Adrenal gland (tissue), 12 donors: ENCODE measurements around the gene KCNMB2. TPM values are rescaled to one million over a fixed set of nuclear protein-coding genes. Genes with fewer than 3 reads are reported as not detected.

ENCODE experiments used
- DNase-seq, 7 donors: peaks; one replicate each; pipeline ENCODE4 v3.0.0-alpha.2; 2019 to 2020
- H3K27ac ChIP-seq, 5 donors: fragments of 200-600 bp; sonication (generic) in 4 of 5; 1 replicate in 3 of 5; 2 replicates in 2 of 5; pipeline versions ENCODE4 v1.5.1 to v1.8.0; 2016 to 2020; ENCODE audit warnings: mild to moderate bottlenecking in 1 of 5
- H3K27me3 ChIP-seq: fragments of 200-600 bp; 2 replicates; pipeline ENCODE4 v1.8.0; 2021
- H3K36me3 ChIP-seq, 2 donors: fragments of 200-600 bp; replicated peaks in 1 of 2; 1 replicate in 1 of 2; 2 replicates in 1 of 2; pipeline versions ENCODE4 v1.5.1 to v1.8.0; 2018 to 2022
- H3K4me1 ChIP-seq, 2 donors: fragments of 200-600 bp; replicated peaks in 1 of 2; 1 replicate in 1 of 2; 2 replicates in 1 of 2; pipeline versions ENCODE4 v1.5.1 to v1.8.0; 2018 to 2021
- H3K4me3 ChIP-seq, 4 donors: fragments of 200-600 bp; sonication (generic) in 3 of 4; one replicate each; pipeline ENCODE4 v1.5.1; 2016 to 2018
- H3K9me3 ChIP-seq, 3 donors: fragments of 200-600 bp; sonication (generic) in 1 of 3; replicated peaks in 1 of 3; 1 replicate in 2 of 3; 2 replicates in 1 of 3; pipeline versions ENCODE4 v1.5.1 to v1.8.0; 2016 to 2021
- CTCF ChIP-seq, 6 experiments: fragments of 450-650 bp in 4 of 6; fragments of 200-600 bp in 2 of 6; sonication (generic) in 1 of 6; IDR thresholded peaks; 1 replicate in 5 of 6; 2 replicates in 1 of 6; pipeline versions ENCODE4 v1.5.1 to v1.8.0; 2016 to 2021; ENCODE audit warnings: antibody characterized with exemption in 6 of 6, mild to moderate bottlenecking in 2 of 6, moderate library complexity in 1 of 6
- POLR2A ChIP-seq, 2 donors: fragments of 450-650 bp; IDR thresholded peaks; one replicate each; pipeline ENCODE4 v1.6.1; 2017; ENCODE audit warnings: antibody characterized with exemption in 2 of 2, mild to moderate bottlenecking in 2 of 2, moderate library complexity in 1 of 2
- WGBS, 4 donors: extraction: QIAGEN DNeasy Blood & Tissue Kit in 2 of 4; methylation state at CpG; one replicate each; pipeline versions ENCODE4 v1.1.5 to v1.1.7; 2013 to 2017; 5-methylcytosine and 5-hydroxymethylcytosine counted together
- intact Hi-C, 2 donors: fragments of 100-400 bp; cut with DNase I; formaldehyde crosslinking; loops; one replicate each; pipeline versions ENCODE4 v1.14.1 to v1.15.0; 2022 to 2023
- polyA plus RNA-seq, 3 donors: library from polyadenylated mRNA; stranded (reverse); fragments of 200-250 nt in 2 of 3; fragments of 350-450 nt in 1 of 3; fragmentation: Illumina TruSeq in 1 of 3; extraction: RNeasy Lipid Tissue Mini Kit (QIAGEN cat#74804) in 1 of 3; gene quantifications; one replicate each; pipeline ENCODE4 v1.2.3, GENCODE V29; 2013 to 2014
- total RNA-seq, 9 donors: library from RNA; depleted of rRNA in 4 of 9; stranded (reverse); fragments of >200 nt in 4 of 9; fragments of 120-200 nt in 1 of 9; fragmentation: NEBNext Ultra II Directional in 1 of 9; extraction: Animal tissue kit (Norgen Biotek cat#: 25700) in 1 of 9; gene quantifications; one replicate each; pipeline versions ENCODE4 v1.1.0 to v1.2.4, GENCODE V29; 2013 to 2023
- donor health status: healthy with polysubstance abuse.
- donor health status: Bipolar disorder and iron deficiency.
- donor health status: DM: yes; HTN: yes; CAD: no.
- donor health status: DM: no; HTN: no; CAD: no.
- donor health status: DM: no; HTN: no; CAD: no.
- donor health status: DM: yes; HTN: yes; CAD: no.

The KCNMB2 gene
- total and polyA plus RNA-seq, 12 donors = 0.58 to 8.6 (median 2.9) TPM; not detected in 3

GRCh38 chr3:178586076-178586475 lies 49.8 kb downstream of the KCNMB2 start:
- H3K27me3 ChIP-seq = no peaks in the 10 kb centered on the region
- no peaks in the 10 kb centered on the region for H3K9me3 ChIP-seq
- no peak overlapping the region for H3K4me3 ChIP-seq
- no peak for DNase-seq
- intact Hi-C loops = no loop called here
- H3K36me3 ChIP-seq = no peaks in the 10 kb centered on the region
- WGBS, 4 donors = 45 to 50% (median 47%) methylated on average over 2 of the region's 2 CpGs
- TF ChIP-seq POLR2A (IDR thresholded peaks at IDR 0.05) = no peak
- no peak for TF ChIP-seq CTCF (IDR thresholded peaks at IDR 0.05)
- H3K27ac ChIP-seq = no peak overlapping the region
- H3K4me1 ChIP-seq = no peaks in the 10 kb centered on the region

GRCh38 chr3:178588628-178589027 lies 52.4 kb downstream of the KCNMB2 start:
- DNase-seq = no peak
- intact Hi-C loops = no loop called here
- no peak overlapping the region for H3K4me3 ChIP-seq
- no peak for TF ChIP-seq POLR2A (IDR thresholded peaks at IDR 0.05)
- no peak for TF ChIP-seq CTCF (IDR thresholded peaks at IDR 0.05)
- WGBS, 4 donors = 82 to 88% (median 85%) methylated on average over 4 of the region's 4 CpGs
- H3K27ac ChIP-seq = no peak overlapping the region
- H3K4me1 ChIP-seq = no peaks in the 10 kb centered on the region
- H3K36me3 ChIP-seq = no peaks in the 10 kb centered on the region
- no peaks in the 10 kb centered on the region for H3K9me3 ChIP-seq
- no peaks in the 10 kb centered on the region for H3K27me3 ChIP-seq

- intact Hi-C loops = no loop called here
- DNase-seq = no peak
- Histone ChIP-seq H3K4me3 (no peak overlapping the region), H3K4me1 (no peaks in the 10 kb centered on the region), H3K9me3 (no peaks in the 10 kb centered on the region), H3K27ac (no peak overlapping the region), H3K36me3 (no peaks in the 10 kb centered on the region), H3K27me3 (no peaks in the 10 kb centered on the region)
- TF ChIP-seq CTCF (IDR thresholded peaks at IDR 0.05) = no peak
- no peak for TF ChIP-seq POLR2A (IDR thresholded peaks at IDR 0.05)
- 76 to 95% (median 81%) methylated on average over 1 of the region's 1 CpG for WGBS, 4 donors
Measured at GRCh38 chr3:178593786-178594185, 57.5 kb downstream of the KCNMB2 start.

- TF ChIP-seq POLR2A (IDR thresholded peaks at IDR 0.05) = no peak
- TF ChIP-seq CTCF (IDR thresholded peaks at IDR 0.05) = no peak
- no peaks in the 10 kb centered on the region for H3K4me1 ChIP-seq
- no peaks in the 10 kb centered on the region for H3K9me3 ChIP-seq
- WGBS, 4 donors = 56 to 80% (median 73%) methylated on average over 2 of the region's 2 CpGs
- no peaks in the 10 kb centered on the region for H3K36me3 ChIP-seq
- no peak overlapping the region for H3K27ac ChIP-seq
- no peaks in the 10 kb centered on the region for H3K27me3 ChIP-seq
- intact Hi-C loops = no loop called here
- DNase-seq = no peak
- H3K4me3 ChIP-seq = no peak overlapping the region
Measured at GRCh38 chr3:178597371-178597770, 61.1 kb downstream of the KCNMB2 start.
